ENCODE measurements around the gene TALDO1. TPM values are rescaled to one million over a fixed set of nuclear protein-coding genes. Genes with fewer than 3 reads are reported as not detected.

The TALDO1 gene
- total and polyA plus RNA-seq, 2 of the 8 experiments (the other 6 are each of a cell fraction or from before 2014, with no cell fraction given): 265 to 308 TPM

- TF ChIP-seq CBX8 (IDR thresholded peaks at IDR 0.05; ENCODE audit: borderline replicate concordance, low read depth, low read length): no peak
- TF ChIP-seq, protein P1, sequence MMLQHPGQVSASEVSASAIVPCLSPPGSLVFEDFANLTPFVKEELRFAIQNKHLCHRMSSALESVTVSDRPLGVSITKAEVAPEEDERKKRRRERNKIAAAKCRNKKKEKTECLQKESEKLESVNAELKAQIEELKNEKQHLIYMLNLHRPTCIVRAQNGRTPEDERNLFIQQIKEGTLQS (IDR thresholded peaks at IDR 0.05; ENCODE audit: insufficient read depth, low read depth, low read length): no peak
- TF ChIP-seq SRF (IDR thresholded peaks at IDR 0.05; ENCODE audit: low read depth, low read length): no peak
- no peak for TF ChIP-seq RXRA (IDR thresholded peaks at IDR 0.05; ENCODE audit: insufficient read depth, low read depth, low read length)
Observed at GRCh38 chr11:793556-793955, 46.3 kb downstream of the TALDO1 start (continued).

Data from H1 (cell line).